K562 (cell line): Measurements from ENCODE around the gene SLC13A4. TPM values are rescaled to one million over a fixed set of nuclear protein-coding genes. Genes with fewer than 3 reads are reported as not detected.

Experiments
- ATF7 ChIP-seq: fragments of 450-650 bp; IDR thresholded peaks from 2 replicates; pipeline ENCODE4 v1.7.1; 2014; ENCODE audit warnings: mild to moderate bottlenecking, moderate library complexity
- CHD2 ChIP-seq: IDR thresholded peaks from 2 replicates; pipeline ENCODE4 v1.6.1; 2011; ENCODE audit warnings: low read depth, low read length
- DACH1 ChIP-seq: fragments of 450-650 bp; IDR thresholded peaks from 2 replicates; pipeline ENCODE4 v1.6.1; 2018; ENCODE audit not compliant: partially characterized antibody
- DDX20 ChIP-seq: fragments of 450-650 bp; IDR thresholded peaks from 2 replicates; pipeline ENCODE4 v1.6.1; 2016; ENCODE audit warnings: missing genetic modification characterization, low read depth, mild to moderate bottlenecking, missing compliant biosample characterization, moderate library complexity
- E2F3 ChIP-seq: fragments of 250-450 bp; sonication (Bioruptor Pico); IDR thresholded peaks from 2 replicates; pipeline ENCODE4 v1.4.0; 2020; ENCODE audit warnings: mild to moderate bottlenecking
- HCFC1 ChIP-seq: IDR thresholded peaks from 2 replicates; pipeline ENCODE4 v1.6.1; 2012; ENCODE audit warnings: low read depth, low read length, improper control_type of control experiment
- NR4A1 ChIP-seq, 2 experiments: fragments of 250-450 bp in 1 of 2; fragments of 450-650 bp in 1 of 2; sonication (Bioruptor Pico) in 1 of 2; IDR thresholded peaks; 2 replicates each; pipeline versions ENCODE4 v1.4.0 to v1.6.1; 2016 to 2020; ENCODE audit warnings: mild to moderate bottlenecking in 2 of 2, missing compliant biosample characterization in 1 of 2, missing genetic modification characterization in 1 of 2, moderate library complexity in 1 of 2
- SMARCA5 ChIP-seq: fragments of 450-650 bp; IDR thresholded peaks from 2 replicates; pipeline ENCODE4 v1.6.1; 2016
- TFAM ChIP-seq: fragments of 250-450 bp; sonication (Bioruptor Pico); conservative IDR thresholded peaks from 2 replicates; pipeline ENCODE4 v1.5.0; 2021; ENCODE audit warnings: mild to moderate bottlenecking, moderate library complexity
- ZC3H4 ChIP-seq: sonication (generic); formaldehyde crosslinking; IDR thresholded peaks from 2 replicates; pipeline ENCODE4 v1.9.0; 2021; ENCODE audit warnings: missing genetic modification reagents, borderline replicate concordance
- ZNF780A ChIP-seq: fragments of 250-450 bp; sonication (Bioruptor Pico); IDR thresholded peaks from 2 replicates; pipeline ENCODE4 v1.5.0; 2021; ENCODE audit warnings: mild to moderate bottlenecking
- polyA plus RNA-seq, 8 experiments: library from polyadenylated mRNA; depleted of rRNA in 4 of 8; stranded (reverse) in 5 of 8; unstranded in 3 of 8; fragments of >200 nt; fragmentation: Nextera tagmentation in 2 of 8; fragmentation: Illumina TruSeq in 1 of 8; extraction: Ambion mirVana in 2 of 8; extraction: Trizol in 1 of 8; gene quantifications; 2 replicates each; pipeline versions ENCODE4 v1.2.1 to v1.2.3, GENCODE V29; 2011 to 2014; ENCODE audit warnings: inconsistent platforms in 1 of 8, missing spikeins in 1 of 8
- total RNA-seq, 7 experiments: library from RNA; depleted of rRNA in 6 of 7; stranded (reverse); fragments of >200 nt in 6 of 7; fragmentation: Illumina TruSeq in 2 of 7; extraction: Trizol in 2 of 7; gene quantifications; 2 replicates each; pipeline versions ENCODE4 v1.2.1 to v1.2.3, GENCODE V29; 2011 to 2021; ENCODE audit warnings: low replicate concordance in 1 of 7
- TF ChIP-seq, protein P1 (sequence below): sonication (generic); formaldehyde crosslinking; IDR thresholded peaks from 2 replicates; pipeline ENCODE4 v1.8.1; 2023; ENCODE audit warnings: mild to moderate bottlenecking, missing genetic modification reagents
- TF ChIP-seq, protein P2 (sequence below): fragments of 450-650 bp; formaldehyde crosslinking; IDR thresholded peaks from 2 replicates; pipeline ENCODE4 v1.4.0; 2022; ENCODE audit warnings: mild to moderate bottlenecking, moderate library complexity
- TF ChIP-seq, protein P3 (sequence below): sonication (generic); formaldehyde crosslinking; IDR thresholded peaks from 2 replicates; pipeline ENCODE4 v1.9.0; 2022; ENCODE audit warnings: mild to moderate bottlenecking, missing genetic modification reagents
- TF ChIP-seq, protein P4 (sequence below), 2 experiments: fragments of 450-650 bp in 1 of 2; sonication (generic) in 1 of 2; formaldehyde crosslinking in 1 of 2; IDR thresholded peaks; 2 replicates each; pipeline versions ENCODE4 v1.7.1 to v1.9.0; 2016 to 2022; ENCODE audit warnings: inconsistent platforms in 1 of 2, mild to moderate bottlenecking in 1 of 2, missing genetic modification reagents in 1 of 2

Gene SLC13A4
- total and polyA plus RNA-seq, 9 of the 15 experiments (the other 6 are each of a cell fraction or from before 2014, with no cell fraction given), result 0.11 to 1.0 (median 0.36) TPM

DNA sequence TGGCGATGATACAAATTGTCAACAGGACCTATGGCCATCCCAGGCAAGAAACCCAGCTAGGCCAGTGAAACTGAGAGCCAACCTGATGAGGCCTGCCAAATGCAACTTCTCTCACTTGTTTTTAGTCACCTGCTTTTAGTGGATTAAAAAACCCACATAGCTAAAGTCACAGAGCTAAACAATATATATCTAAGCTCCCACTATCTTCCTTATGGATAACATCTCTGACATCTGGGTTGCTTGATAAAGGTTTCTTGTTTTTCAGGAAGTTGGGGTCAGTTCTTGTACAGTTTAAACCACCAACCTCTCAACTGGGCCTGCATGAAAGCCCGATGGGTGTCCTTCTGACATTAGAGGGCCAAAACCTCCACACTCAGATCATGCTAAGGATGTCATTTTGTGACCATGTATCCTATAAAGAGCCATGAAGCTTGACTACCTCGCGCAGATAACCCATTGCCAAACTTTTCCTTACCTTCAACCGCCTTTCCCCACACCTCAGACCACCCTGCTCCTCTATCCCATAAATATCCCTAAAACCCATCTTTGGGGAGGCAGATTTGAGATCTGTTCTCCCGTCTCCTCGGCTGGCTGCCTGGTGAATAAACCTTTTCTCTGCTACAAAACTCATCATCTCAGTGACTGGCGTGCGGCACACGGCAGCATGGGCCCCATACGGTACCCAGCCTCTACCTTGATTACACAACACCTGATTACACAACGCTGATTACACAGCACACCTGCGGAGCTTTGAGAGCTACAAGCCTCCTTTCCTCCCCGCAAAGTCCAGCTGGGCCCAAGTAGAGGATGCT, 66.5 kb downstream of the SLC13A4 start (continued):
- TF ChIP-seq, protein P1, sequence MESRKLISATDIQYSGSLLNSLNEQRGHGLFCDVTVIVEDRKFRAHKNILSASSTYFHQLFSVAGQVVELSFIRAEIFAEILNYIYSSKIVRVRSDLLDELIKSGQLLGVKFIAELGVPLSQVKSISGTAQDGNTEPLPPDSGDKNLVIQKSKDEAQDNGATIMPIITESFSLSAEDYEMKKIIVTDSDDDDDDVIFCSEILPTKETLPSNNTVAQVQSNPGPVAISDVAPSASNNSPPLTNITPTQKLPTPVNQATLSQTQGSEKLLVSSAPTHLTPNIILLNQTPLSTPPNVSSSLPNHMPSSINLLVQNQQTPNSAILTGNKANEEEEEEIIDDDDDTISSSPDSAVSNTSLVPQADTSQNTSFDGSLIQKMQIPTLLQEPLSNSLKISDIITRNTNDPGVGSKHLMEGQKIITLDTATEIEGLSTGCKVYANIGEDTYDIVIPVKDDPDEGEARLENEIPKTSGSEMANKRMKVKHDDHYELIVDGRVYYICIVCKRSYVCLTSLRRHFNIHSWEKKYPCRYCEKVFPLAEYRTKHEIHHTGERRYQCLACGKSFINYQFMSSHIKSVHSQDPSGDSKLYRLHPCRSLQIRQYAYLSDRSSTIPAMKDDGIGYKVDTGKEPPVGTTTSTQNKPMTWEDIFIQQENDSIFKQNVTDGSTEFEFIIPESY (CRISPR knock-in tag), result no peak
- TF ChIP-seq, protein P2, sequence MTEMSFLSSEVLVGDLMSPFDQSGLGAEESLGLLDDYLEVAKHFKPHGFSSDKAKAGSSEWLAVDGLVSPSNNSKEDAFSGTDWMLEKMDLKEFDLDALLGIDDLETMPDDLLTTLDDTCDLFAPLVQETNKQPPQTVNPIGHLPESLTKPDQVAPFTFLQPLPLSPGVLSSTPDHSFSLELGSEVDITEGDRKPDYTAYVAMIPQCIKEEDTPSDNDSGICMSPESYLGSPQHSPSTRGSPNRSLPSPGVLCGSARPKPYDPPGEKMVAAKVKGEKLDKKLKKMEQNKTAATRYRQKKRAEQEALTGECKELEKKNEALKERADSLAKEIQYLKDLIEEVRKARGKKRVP (CRISPR knock-in tag), result peak; percentile 27
- TF ChIP-seq DDX20 (tag) (no peak), CHD2 (no peak), SMARCA5 (peak; percentile 26; the same call in 1 of the 2 replicates), ZNF780A (CRISPR knock-in tag) (no peak; the same call in 1 of the 2 replicates), TFAM (CRISPR knock-in tag) (no peak), E2F3 (CRISPR knock-in tag) (no peak; the same call in 1 of the 2 replicates), ATF7 (peak; percentile 37; the same call in 1 of the 2 replicates), HCFC1 (no peak), NR4A1 (CRISPR knock-in tag; IDR thresholded peaks at IDR 0.05) (no peak), NR4A1 (tag; IDR thresholded peaks at IDR 0.05) (peak; percentile 22; the same call in 1 of the 2 replicates), DACH1 (no peak), ZC3H4 (CRISPR knock-in tag) (no peak)
- TF ChIP-seq, protein P3, sequence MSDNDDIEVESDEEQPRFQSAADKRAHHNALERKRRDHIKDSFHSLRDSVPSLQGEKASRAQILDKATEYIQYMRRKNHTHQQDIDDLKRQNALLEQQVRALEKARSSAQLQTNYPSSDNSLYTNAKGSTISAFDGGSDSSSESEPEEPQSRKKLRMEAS, result no peak
- TF ChIP-seq, protein P4, sequence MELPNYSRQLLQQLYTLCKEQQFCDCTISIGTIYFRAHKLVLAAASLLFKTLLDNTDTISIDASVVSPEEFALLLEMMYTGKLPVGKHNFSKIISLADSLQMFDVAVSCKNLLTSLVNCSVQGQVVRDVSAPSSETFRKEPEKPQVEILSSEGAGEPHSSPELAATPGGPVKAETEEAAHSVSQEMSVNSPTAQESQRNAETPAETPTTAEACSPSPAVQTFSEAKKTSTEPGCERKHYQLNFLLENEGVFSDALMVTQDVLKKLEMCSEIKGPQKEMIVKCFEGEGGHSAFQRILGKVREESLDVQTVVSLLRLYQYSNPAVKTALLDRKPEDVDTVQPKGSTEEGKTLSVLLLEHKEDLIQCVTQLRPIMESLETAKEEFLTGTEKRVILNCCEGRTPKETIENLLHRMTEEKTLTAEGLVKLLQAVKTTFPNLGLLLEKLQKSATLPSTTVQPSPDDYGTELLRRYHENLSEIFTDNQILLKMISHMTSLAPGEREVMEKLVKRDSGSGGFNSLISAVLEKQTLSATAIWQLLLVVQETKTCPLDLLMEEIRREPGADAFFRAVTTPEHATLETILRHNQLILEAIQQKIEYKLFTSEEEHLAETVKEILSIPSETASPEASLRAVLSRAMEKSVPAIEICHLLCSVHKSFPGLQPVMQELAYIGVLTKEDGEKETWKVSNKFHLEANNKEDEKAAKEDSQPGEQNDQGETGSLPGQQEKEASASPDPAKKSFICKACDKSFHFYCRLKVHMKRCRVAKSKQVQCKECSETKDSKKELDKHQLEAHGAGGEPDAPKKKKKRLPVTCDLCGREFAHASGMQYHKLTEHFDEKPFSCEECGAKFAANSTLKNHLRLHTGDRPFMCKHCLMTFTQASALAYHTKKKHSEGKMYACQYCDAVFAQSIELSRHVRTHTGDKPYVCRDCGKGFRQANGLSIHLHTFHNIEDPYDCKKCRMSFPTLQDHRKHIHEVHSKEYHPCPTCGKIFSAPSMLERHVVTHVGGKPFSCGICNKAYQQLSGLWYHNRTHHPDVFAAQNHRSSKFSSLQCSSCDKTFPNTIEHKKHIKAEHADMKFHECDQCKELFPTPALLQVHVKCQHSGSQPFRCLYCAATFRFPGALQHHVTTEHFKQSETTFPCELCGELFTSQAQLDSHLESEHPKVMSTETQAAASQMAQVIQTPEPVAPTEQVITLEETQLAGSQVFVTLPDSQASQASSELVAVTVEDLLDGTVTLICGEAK (IDR thresholded peaks at IDR 0.05), result no peak
- TF ChIP-seq, protein P4 (CRISPR knock-in tag; IDR thresholded peaks at IDR 0.05), result 0 out of 2 replicates have a peak, but pooled peaks have one; percentile 7
